Right forelimb (tissue), 1 donor: ENCODE results near the gene RPS19BP1.

ENCODE experiments used
- DNase-seq: peaks from one replicate; pipeline ENCODE4 v3.0.0-alpha.2; 2018

RPS19BP1 gene

GRCh38 chr22:39558950-39559349 is 26.4 kb upstream of the RPS19BP1 start:
- DNase-seq = no peak

GRCh38 chr22:39558254-39558727 is 25.7 kb upstream of the RPS19BP1 start:
- DNase-seq = no peak

GRCh38 chr22:39556970-39557841 is 24.7 kb upstream of the RPS19BP1 start:
- DNase-seq = no peak

GRCh38 chr22:39554151-39554550 is 21.6 kb upstream of the RPS19BP1 start:
- DNase-seq = no peak

GRCh38 chr22:39553429-39553828 is 20.9 kb upstream of the RPS19BP1 start:
- no peak for DNase-seq

GRCh38 chr22:39547587-39547947 is 15.0 kb upstream of the RPS19BP1 start:
- no peak for DNase-seq

GRCh38 chr22:39546889-39547586 is 14.5 kb upstream of the RPS19BP1 start:
- no peak for DNase-seq

- DNase-seq = peak; percentile 80
Measured at GRCh38 chr22:39545386-39546365, 13.1 kb upstream of the RPS19BP1 start.

GRCh38 chr22:39543095-39543494 is 10.5 kb upstream of the RPS19BP1 start:
- no peak for DNase-seq

GRCh38 chr22:39537975-39538374 is 5.4 kb upstream of the RPS19BP1 start:
- DNase-seq = no peak

GRCh38 chr22:39536711-39537110 is 4.2 kb upstream of the RPS19BP1 start:
- DNase-seq = no peak

- no peak for DNase-seq
Measured at GRCh38 chr22:39535831-39536449, 3.4 kb upstream of the RPS19BP1 start.

GRCh38 chr22:39535357-39535725 is 2.8 kb upstream of the RPS19BP1 start:
- no peak for DNase-seq

GRCh38 chr22:39534591-39535356 is 2.2 kb upstream of the RPS19BP1 start:
- peak; percentile 88 for DNase-seq

- DNase-seq = no peak
Measured at GRCh38 chr22:39534092-39534506, 1.6 kb upstream of the RPS19BP1 start.

GRCh38 chr22:39530692-39531331 is 1.7 kb downstream of the RPS19BP1 start:
- no peak for DNase-seq

- no peak for DNase-seq
Measured at GRCh38 chr22:39530116-39530515, 2.4 kb downstream of the RPS19BP1 start.

GRCh38 chr22:39529487-39529851 is 3.1 kb downstream of the RPS19BP1 start:
- no peak for DNase-seq

- peak; percentile 92 for DNase-seq
Measured at GRCh38 chr22:39528681-39529486, 3.7 kb downstream of the RPS19BP1 start.

- DNase-seq = peak; percentile 50
Measured at GRCh38 chr22:39528080-39528661, 4.4 kb downstream of the RPS19BP1 start.
